Ureter (tissue), 1 donor: ENCODE results near the gene TCTN2. TPM values are rescaled to one million over a fixed set of nuclear protein-coding genes. Genes with fewer than 3 reads are reported as not detected.

ENCODE experiments used
- DNase-seq: peaks from one replicate; pipeline ENCODE4 v3.0.0-alpha.2; 2020; ENCODE audit warnings: low spot score
- total RNA-seq: library from RNA; stranded (reverse); gene quantifications from one replicate; pipeline ENCODE4 v1.2.4, GENCODE V29; 2023
- donor health status: DM: yes; HTN: yes; CAD: no.

TCTN2 gene
- total RNA-seq, 1 donor from 2014 or later = 16.8 TPM

DNA sequence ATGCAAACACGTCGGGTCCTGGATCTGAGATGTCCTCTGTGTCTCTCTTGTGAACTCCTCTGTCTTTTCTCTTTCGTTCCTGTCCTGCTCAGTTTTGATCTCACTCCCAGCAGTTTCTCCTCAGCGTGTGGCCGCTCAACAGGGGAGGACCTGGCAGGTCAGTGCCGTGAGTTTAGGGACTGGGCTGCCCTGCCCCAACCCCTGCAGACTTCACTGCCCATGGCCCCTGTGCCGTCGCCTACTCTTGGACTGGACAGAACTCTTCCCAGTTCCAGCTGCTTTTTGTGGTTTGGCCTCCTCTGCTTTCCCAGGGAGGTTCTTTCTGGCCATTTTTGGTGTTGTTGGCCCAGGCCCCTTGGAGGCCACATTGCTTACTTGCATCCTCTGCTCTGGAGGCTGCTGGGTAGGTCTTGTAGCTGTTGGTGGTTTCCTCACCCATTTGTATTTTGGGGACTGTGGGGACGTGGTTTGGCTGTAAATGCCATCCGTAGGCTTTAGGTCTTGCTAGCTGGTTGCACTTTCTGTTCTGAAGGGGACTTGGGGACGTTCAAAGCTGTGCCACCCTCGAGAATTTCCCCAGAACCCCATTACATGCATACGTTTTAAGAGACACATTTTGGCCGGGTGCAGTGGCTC is 71.1 kb downstream of the TCTN2 start:
- no peak for DNase-seq

DNA sequence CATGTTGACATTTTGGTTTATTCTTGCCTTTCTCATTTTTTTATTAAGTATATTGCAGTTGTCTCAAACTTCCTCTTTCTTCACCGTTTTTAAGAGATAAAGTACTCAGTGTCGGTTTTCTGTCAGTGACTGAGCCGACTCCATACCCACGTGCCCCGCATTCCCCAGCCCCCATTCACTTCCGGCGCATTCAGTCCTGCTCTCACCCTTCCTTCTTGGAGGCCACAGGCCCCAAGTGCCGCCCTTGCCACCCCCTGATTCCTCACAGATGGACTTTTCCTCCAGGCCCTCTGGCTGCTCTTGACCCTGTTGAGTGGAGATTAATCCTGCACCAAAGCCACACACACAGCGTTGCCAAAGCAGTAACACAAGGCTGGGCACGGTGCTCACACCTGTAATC is 72.1 kb downstream of the TCTN2 start:
- no peak for DNase-seq

DNA sequence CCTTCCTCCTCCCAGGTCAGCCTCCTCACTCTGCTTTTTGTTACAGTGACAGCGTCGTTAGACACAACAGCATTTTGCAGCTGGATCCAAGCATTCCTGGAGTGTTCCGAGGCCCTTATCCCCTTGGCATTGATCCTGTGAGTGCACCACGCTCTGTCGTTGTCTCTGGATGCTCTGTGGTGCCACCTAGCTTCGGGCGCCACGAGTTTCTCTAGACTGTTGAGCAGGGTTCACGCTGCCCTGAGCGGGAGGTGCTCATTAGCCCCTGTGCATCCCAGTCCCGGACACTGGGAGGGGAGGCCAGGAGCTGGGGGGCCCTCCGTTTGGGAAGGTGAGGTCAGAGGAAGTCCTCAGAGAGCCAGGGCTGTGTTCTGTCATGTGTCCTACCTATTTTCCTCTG is 73.9 kb downstream of the TCTN2 start:
- no peak for DNase-seq

DNA sequence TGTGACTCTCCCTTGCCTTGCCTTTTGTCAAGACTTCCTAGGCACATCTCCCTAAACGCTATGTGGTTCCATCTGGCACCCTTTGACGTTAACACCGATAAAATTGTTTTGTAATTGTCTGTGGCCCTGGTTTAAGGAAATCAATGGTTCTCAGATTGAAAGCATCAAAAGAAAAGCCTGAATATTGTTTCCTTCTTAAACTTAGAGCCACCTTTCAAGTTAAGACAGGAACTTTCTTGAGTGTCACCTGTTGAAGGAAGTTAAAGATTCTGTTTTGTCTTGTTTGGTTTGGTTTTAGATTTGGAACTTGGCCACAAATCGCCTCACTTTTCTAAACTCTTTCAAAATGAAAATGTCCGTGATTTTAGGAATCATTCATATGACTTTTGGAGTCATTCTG is 76.4 kb downstream of the TCTN2 start:
- DNase-seq = no peak

DNA sequence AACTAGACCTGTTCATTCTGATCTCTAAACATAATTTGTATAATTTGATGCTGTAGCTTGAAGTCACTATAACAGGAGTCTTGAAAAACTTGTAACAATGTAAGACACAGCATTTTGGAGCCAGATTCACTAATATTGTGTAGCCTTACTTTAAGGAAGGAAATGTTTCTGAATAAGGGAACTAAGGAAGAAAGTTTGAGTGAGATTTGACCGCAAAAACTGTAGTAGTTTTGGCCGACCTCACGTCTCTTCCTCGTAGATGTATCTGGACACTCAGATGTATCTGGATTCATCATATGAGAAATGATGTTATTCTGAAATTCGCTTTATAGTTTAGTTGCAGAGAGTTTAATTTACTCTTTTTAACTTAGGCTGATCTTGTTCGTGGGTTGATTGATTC is 77.2 kb downstream of the TCTN2 start:
- no peak for DNase-seq

DNA sequence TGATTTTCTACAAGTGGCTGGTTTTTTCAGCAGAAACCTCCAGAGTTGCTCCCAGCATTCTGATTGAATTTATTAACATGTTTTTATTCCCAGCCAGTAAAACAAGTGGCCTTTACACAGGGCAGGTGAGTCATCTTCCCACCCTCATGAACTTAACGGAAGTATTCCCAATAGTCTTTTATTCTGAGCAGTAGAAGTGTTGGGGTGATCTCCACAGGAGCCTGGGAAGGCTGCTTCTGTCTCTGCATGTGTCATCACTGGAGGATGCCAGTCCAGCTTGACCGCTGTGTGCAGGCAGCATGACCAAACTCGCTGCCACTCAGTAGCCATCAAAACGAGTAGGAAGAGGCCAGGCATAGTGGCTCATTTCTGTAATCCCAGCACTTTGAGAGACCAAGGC is 77.7 kb downstream of the TCTN2 start:
- DNase-seq = no peak

DNA sequence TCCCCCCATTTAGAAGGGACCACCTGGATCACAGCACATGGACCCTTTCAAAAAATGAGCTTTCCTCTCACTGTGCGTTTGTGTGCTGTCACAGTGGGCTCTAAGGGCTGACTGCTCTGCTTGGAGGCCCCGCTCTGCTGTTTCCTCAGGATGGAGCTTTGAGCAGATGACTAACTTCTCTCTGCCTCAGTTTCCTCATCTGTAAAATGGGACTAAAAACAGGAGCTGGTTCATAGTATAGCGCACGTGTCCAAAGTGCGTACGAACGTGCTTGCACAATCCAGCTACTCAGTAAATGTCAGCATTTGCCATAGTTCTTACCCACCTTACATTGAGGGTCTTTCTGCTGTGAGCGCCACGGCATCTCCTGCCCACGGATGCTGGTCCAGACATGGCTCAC is 78.4 kb downstream of the TCTN2 start:
- DNase-seq = no peak

DNA sequence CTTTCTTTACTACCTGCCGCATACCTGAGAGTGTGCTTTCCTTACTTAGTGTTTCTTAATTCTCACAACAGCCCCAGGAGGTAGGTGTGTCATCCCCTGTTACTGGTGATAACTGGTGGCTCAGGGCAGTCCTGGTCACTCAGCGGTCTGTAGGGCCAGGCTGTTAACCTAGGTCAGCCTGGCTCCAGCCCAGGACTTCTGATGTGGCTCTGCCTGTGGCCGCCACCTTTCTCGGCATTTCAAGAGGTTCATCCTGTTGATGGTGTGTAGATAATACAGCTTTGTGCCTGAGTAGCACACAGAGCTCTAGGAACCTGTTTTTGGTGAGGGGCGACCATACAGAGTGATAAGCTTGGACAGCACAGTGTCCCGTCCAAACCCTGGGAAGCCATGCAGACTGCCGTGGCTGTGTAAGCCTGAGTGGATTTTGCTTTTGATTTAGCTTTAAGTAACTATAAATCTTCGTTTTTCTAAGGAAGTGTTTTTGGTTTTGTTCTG is 79.3 kb downstream of the TCTN2 start:
- DNase-seq = no peak

DNA sequence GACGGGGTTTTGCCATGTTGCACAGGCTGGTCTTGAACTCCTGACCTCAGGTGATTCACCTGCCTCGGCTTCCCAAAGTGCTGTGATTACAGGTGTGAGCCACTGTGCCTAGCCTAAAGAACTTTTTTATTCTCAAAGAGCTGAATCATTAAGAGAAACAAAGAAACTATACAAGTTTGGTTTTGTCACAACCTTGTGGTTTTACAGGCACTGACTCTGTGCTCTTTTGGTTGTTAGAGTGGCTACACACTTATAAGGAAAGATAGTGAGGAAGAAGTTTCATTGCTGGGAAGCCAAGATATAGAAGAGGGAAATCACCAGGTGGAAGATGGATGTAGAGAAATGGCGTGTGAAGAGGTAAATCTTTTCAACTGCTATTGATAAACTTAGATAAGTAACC is 81.1 kb downstream of the TCTN2 start:
- no peak for DNase-seq

DNA sequence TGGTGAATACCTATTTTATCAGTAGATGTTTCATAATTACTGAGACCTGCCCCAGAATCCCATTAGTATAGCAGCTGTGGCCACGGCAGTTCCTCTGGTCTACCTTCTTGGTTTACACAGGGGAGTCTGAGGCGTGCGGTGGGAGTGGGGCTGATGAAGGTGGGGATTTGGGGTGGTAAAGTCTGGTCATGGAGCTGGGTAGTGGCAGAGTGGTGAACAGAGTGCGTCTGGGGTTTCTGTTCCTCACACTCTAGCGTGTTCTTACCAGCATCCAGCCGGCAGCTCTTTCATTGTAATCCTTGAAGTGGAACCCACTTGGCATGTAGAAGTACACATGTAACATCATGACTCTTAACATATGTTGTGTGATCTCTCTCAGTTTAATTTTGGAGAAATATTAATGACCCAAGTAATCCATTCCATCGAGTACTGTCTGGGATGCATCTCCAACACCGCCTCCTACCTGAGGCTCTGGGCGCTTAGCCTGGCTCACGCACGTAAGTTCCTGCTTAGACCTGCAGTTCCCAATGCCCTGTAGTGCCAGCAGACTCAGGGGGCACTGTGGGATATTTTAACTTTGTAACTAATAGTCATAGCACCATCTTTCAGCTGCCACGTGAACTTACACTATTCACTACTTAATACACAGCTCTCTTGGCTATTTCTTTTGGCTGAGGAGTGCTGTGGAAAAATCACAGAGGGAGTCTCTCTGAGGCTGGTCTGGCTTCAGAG is 83.3 kb downstream of the TCTN2 start:
- DNase-seq = no peak

DNA sequence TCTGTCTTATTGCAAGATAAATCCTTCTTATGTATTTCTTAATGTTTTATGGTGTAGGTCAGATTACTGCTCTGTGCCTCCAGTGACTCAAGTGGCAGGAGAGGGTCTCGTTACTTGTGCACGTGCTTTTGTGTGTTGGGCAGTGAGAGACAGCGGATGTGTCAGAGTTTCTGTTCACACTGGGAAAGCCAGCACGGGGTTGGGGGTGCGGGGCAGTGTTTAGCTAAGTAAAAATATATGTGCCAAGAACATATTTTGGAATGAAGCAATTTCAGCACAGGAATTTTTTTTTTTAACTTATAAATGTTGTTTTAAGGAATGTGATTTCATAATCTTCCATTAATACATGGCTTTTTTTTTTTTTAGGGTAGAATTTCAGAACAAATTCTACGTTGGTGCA is 86.6 kb downstream of the TCTN2 start:
- DNase-seq = no peak

Other genes starting within 250 kb of the TCTN2 start
- gene RILPL2, start 234.4 kb upstream of the TCTN2 start, total RNA-seq = 7.8 TPM
- gene SNRNP35, start 213.0 kb upstream of the TCTN2 start, total RNA-seq = 24.1 TPM
- 20.2 TPM for gene RILPL1, start 137.4 kb upstream of the TCTN2 start, total RNA-seq
- gene TMED2, start 86.6 kb upstream of the TCTN2 start, total RNA-seq = 261 TPM
- 36.8 TPM for gene DDX55, start 69.0 kb upstream of the TCTN2 start, total RNA-seq
- gene EIF2B1, start 37.4 kb upstream of the TCTN2 start, total RNA-seq = 58.0 TPM
- 44.1 TPM for gene GTF2H3, start 37.3 kb upstream of the TCTN2 start, total RNA-seq
- gene ATP6V0A2, start 41.2 kb downstream of the TCTN2 start, total RNA-seq = 32.7 TPM
- gene DNAH10, start 91.2 kb downstream of the TCTN2 start, total RNA-seq = 0.60 TPM